SK-N-SH (cell line): ENCODE measurements around the gene DCXR. TPM values are rescaled to one million over a fixed set of nuclear protein-coding genes. Genes with fewer than 3 reads are reported as not detected.

Source experiments
- CTCF ChIA-PET: fragments of 300-600, 350-600 bp; formaldehyde crosslinking; extraction: SDS; loops from one replicate; lab custom pipeline; 2021; lab: Yijun Ruan, JAX
- POLR2A ChIA-PET: fragments of 350-600 bp; sonication (Branson Sonifier 250); formaldehyde crosslinking; extraction: SDS; loops from one replicate; lab custom pipeline; 2020; ENCODE audit warnings: antibody characterized with exemption, inconsistent platforms; lab: Yijun Ruan, JAX
- DNase-seq: peaks from one replicate; pipeline ENCODE4 v3.0.0; 2012
- H2AFZ ChIP-seq: fragments of 200-600 bp; sonication (generic); 2 replicates; pipeline ENCODE4 v1.8.1; 2016; ENCODE audit warnings: antibody characterized with exemption, mild to moderate bottlenecking, low read depth
- H3F3A ChIP-seq: fragments of 200-600 bp; sonication (generic); replicated peaks from 2 replicates; pipeline ENCODE3; 2016; ENCODE audit warnings: antibody characterized with exemption, mild to moderate bottlenecking; ENCODE audit not compliant: insufficient read depth
- H3K27ac ChIP-seq, 2 experiments: fragments of 200-500 bp in 1 of 2; fragments of 200-600 bp in 1 of 2; sonication (Bioruptor generic) in 1 of 2; sonication (generic), shearing (Covaris generic) in 1 of 2; 2 replicates each; pipeline versions ENCODE4 v1.5.1 to v1.6.1; 2014 to 2016; ENCODE audit warnings: low read depth in 2 of 2, inconsistent platforms in 1 of 2, low read length in 1 of 2, mild to moderate bottlenecking in 1 of 2, mixed read lengths in 1 of 2
- H3K27me3 ChIP-seq: fragments of 200-600 bp; sonication (generic), shearing (Covaris generic); 2 replicates; pipeline ENCODE4 v1.6.1; 2016; ENCODE audit warnings: mixed run types; ENCODE audit not compliant: insufficient read depth
- H3K36me3 ChIP-seq, 2 experiments: fragments of 200-500 bp in 1 of 2; fragments of 200-600 bp in 1 of 2; sonication (Bioruptor generic) in 1 of 2; sonication (generic) in 1 of 2; replicated peaks in 1 of 2; 2 replicates each; pipeline versions ENCODE3 to v1.5.1; 2014 to 2016; ENCODE audit warnings: low read length in 1 of 2, mild to moderate bottlenecking in 1 of 2; ENCODE audit not compliant: insufficient read depth in 2 of 2, control insufficient read depth in 1 of 2
- H3K4me1 ChIP-seq, 2 experiments: fragments of 200-500 bp in 1 of 2; fragments of 200-600 bp in 1 of 2; sonication (Bioruptor generic) in 1 of 2; sonication (generic), shearing (Covaris generic) in 1 of 2; 2 replicates each; pipeline versions ENCODE4 v1.5.1 to v1.6.1; 2014 to 2016; ENCODE audit warnings: low read depth in 1 of 2, low read length in 1 of 2, mixed run types in 1 of 2; ENCODE audit not compliant: insufficient read depth in 2 of 2, control insufficient read depth in 1 of 2
- H3K4me2 ChIP-seq: fragments of 200-600 bp; sonication (generic), shearing (Covaris generic); 2 replicates; pipeline ENCODE4 v1.6.1; 2017; ENCODE audit warnings: mixed run types
- H3K4me3 ChIP-seq, 2 experiments: fragments of 200-500 bp in 1 of 2; fragments of 200-600 bp in 1 of 2; sonication (Bioruptor generic) in 1 of 2; sonication (generic), shearing (Covaris generic) in 1 of 2; 2 replicates each; pipeline versions ENCODE4 v1.5.1 to v1.8.1; 2014 to 2016; ENCODE audit warnings: low read depth in 2 of 2, inconsistent platforms in 1 of 2, low read length in 1 of 2, mild to moderate bottlenecking in 1 of 2, mixed read lengths in 1 of 2, moderate library complexity in 1 of 2
- H3K79me2 ChIP-seq: fragments of 200-600 bp; sonication (generic); 2 replicates; pipeline ENCODE4 v1.8.1; 2017; ENCODE audit warnings: mild to moderate bottlenecking; ENCODE audit not compliant: insufficient read depth
- H3K9ac ChIP-seq: fragments of 200-600 bp; sonication (generic); 2 replicates; pipeline ENCODE4 v1.6.1; 2017; ENCODE audit warnings: mixed run types
- H3K9me2 ChIP-seq: fragments of 200-600 bp; sonication (generic); 2 replicates; pipeline ENCODE4 v1.6.1; 2017; ENCODE audit warnings: mixed run types
- H3K9me3 ChIP-seq: fragments of 200-600 bp; sonication (generic); 2 replicates; pipeline ENCODE4 v1.6.1; 2017; ENCODE audit warnings: mixed run types, mild to moderate bottlenecking, moderate library complexity
- H4K20me1 ChIP-seq: fragments of 200-600 bp; sonication (generic); 2 replicates; pipeline ENCODE4 v1.6.1; 2017; ENCODE audit warnings: mild to moderate bottlenecking, mixed run types; ENCODE audit not compliant: insufficient read depth
- CHD2 ChIP-seq: fragments of 150-350 bp; IDR thresholded peaks from 2 replicates; pipeline ENCODE4 v1.6.1; 2018; ENCODE audit warnings: low read length; ENCODE audit not compliant: partially characterized antibody
- ELF1 ChIP-seq: IDR thresholded peaks from 2 replicates; pipeline ENCODE4 v1.4.0; 2012
- EP300 ChIP-seq, 2 experiments: IDR thresholded peaks; 2 replicates each; pipeline versions ENCODE4 v1.4.0 to v1.6.1; 2012; ENCODE audit warnings: borderline replicate concordance in 1 of 2, low read depth in 1 of 2, low read length in 1 of 2
- EZH2phosphoT487 ChIP-seq: fragments of 200-600 bp; sonication (generic); IDR thresholded peaks from 2 replicates; pipeline ENCODE4 v1.6.1; 2017; ENCODE audit warnings: low read depth, mixed run types, mild to moderate bottlenecking, antibody characterized with exemption, moderate library complexity, borderline replicate concordance
- FOXM1 ChIP-seq: IDR thresholded peaks from 2 replicates; pipeline ENCODE4 v1.4.0; 2012; ENCODE audit warnings: low read depth, mild to moderate bottlenecking
- GABPA ChIP-seq: IDR thresholded peaks from 2 replicates; pipeline ENCODE4 v1.4.0; 2012; ENCODE audit warnings: low read depth, mild to moderate bottlenecking
- GATA2 ChIP-seq: sonication (generic); formaldehyde crosslinking; IDR thresholded peaks from 2 replicates; pipeline ENCODE4 v1.5.0; 2020; ENCODE audit warnings: mild to moderate bottlenecking, missing genetic modification reagents
- POLR2AphosphoS5 ChIP-seq: IDR thresholded peaks from 2 replicates; pipeline ENCODE4 v1.6.1; 2012; ENCODE audit warnings: low read depth, low read length
- RAD21 ChIP-seq: IDR thresholded peaks from 2 replicates; pipeline ENCODE4 v1.6.1; 2012; ENCODE audit warnings: mild to moderate bottlenecking, low read length
- RFX5 ChIP-seq: IDR thresholded peaks from 2 replicates; pipeline ENCODE4 v1.6.1; 2012; ENCODE audit warnings: mild to moderate bottlenecking, improper control_type of control experiment, low read length
- SMC3 ChIP-seq: IDR thresholded peaks from 2 replicates; pipeline ENCODE4 v1.6.1; 2012; ENCODE audit warnings: low read depth, low read length, improper control_type of control experiment
- TAF1 ChIP-seq: IDR thresholded peaks from 2 replicates; pipeline ENCODE4 v1.6.1; 2012; ENCODE audit warnings: low read depth, mild to moderate bottlenecking, low read length, moderate library complexity, borderline replicate concordance
- TCF12 ChIP-seq: IDR thresholded peaks from 2 replicates; pipeline ENCODE4 v1.4.0; 2012
- TEAD4 ChIP-seq: IDR thresholded peaks from 2 replicates; pipeline ENCODE4 v1.4.0; 2012; ENCODE audit warnings: mild to moderate bottlenecking, borderline replicate concordance; ENCODE audit not compliant: insufficient read depth
- USF1 ChIP-seq: IDR thresholded peaks from 2 replicates; pipeline ENCODE4 v1.4.0; 2012; ENCODE audit warnings: low read depth, borderline replicate concordance
- WGBS: methylation state at CpG from one replicate; pipeline ENCODE4 v1.1.6; 2017; ENCODE audit warnings: low lambda C conversion rate; 5-methylcytosine and 5-hydroxymethylcytosine counted together
- polyA plus RNA-seq, 3 experiments: library from polyadenylated mRNA; depleted of rRNA; stranded (reverse); fragments of >200 nt; gene quantifications; 2 replicates each; pipeline ENCODE4 v1.2.3, GENCODE V29; 2012
- TF ChIP-seq, protein P1 (sequence below): IDR thresholded peaks from 2 replicates; pipeline ENCODE4 v1.4.0; 2012; ENCODE audit warnings: low read depth
- TF ChIP-seq, protein P2 (sequence below): IDR thresholded peaks from 2 replicates; pipeline ENCODE4 v1.4.0; 2012; ENCODE audit warnings: low read depth, borderline replicate concordance

DCXR gene
- polyA plus RNA-seq, 1 of the 3 experiments (the other 2 are of a cell fraction): 190 TPM

DNA sequence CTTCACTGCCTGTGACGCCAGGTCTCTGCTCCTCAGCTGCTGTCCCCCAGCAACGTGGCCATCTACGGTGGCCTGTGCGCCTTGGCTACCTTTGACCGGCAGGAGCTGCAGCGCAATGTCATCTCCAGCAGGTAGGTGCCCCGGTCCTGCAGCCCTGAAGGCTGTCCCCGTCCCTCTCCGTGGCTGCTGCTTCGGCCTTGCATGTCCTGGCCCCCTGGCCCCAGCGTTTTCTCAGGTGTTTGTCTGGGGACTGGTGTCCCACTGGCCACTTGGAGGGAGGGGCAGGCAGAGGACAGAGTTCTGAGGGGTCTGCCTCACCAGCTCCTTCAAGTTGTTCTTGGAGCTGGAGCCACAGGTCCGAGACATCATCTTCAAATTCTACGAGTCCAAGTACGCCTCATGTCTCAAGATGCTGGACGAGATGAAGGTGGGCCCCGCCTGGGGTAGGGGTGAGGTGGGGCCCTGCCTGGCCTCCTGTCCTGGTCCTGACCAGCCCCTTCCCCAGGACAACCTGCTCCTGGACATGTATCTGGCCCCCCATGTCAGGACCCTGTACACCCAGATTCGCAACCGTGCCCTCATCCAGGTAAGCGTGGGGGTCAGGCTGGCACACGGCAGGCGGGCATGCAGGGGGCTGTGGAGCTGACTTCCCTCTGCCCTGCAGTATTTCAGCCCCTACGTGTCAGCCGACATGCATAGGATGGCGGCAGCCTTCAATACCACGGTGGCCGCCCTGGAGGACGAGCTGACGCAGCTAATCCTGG, 18.6 kb upstream of the DCXR start:
- H3K4me3 ChIP-seq: no peak overlapping the region
- WGBS: 94% methylated on average over 24 of the region's 28 CpGs
- no peaks in the 10 kb centered on the region for H3K9me2 ChIP-seq
- peaks cover 14% of the 10 kb centered on the region; the same call in 1 of the 2 replicates for H4K20me1 ChIP-seq
- ChIA-PET CTCF (interaction anchor here (0.7 to 4.5 kb wide), 6 partner anchors 10 to 45 kb away, joined by 3 to 24 read pairs (median 6); partner anchors contain the start of genes CENPX, DCXR and DUS1L), POLR2A (interaction anchor here (0.8 to 1.4 kb wide), 4 partner anchors 18 to 42 kb away, joined by 3 to 9 read pairs (median 4); partner anchors contain the start of genes DCXR, FASN and RAC3)
- H3K27ac ChIP-seq: no peak overlapping the region
- H3K9me3 ChIP-seq: no peaks in the 10 kb centered on the region
- peaks cover 33% of the 10 kb centered on the region for H3F3A ChIP-seq
- H3K9ac ChIP-seq: no peak overlapping the region
- peaks cover 39% of the 10 kb centered on the region for H3K79me2 ChIP-seq
- peaks cover 31 to 81% of the 10 kb centered on the region in 2 experiments for H3K36me3 ChIP-seq
- no peak overlapping the region for H3K4me2 ChIP-seq
- DNase-seq: no peak
- no peak overlapping the region for H2AFZ ChIP-seq
- H3K27me3 ChIP-seq: no peaks in the 10 kb centered on the region
- peaks cover 0 to 19% of the 10 kb centered on the region in 2 experiments; a peak in 2 of 4 replicates for H3K4me1 ChIP-seq
- TF ChIP-seq EZH2phosphoT487: no peak
- TF ChIP-seq POLR2AphosphoS5: no peak; the same call in none of the 2 replicates
- no peak for TF ChIP-seq ELF1
- TF ChIP-seq, protein P1, sequence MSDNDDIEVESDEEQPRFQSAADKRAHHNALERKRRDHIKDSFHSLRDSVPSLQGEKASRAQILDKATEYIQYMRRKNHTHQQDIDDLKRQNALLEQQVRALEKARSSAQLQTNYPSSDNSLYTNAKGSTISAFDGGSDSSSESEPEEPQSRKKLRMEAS: no peak
- no peak for TF ChIP-seq TEAD4
- no peak for TF ChIP-seq RFX5
- no peak for TF ChIP-seq CHD2
- no peak for TF ChIP-seq SMC3
- TF ChIP-seq RAD21: no peak
- TF ChIP-seq USF1: no peak
- no peak for TF ChIP-seq FOXM1
- TF ChIP-seq GABPA: no peak
- no peak for TF ChIP-seq TAF1
- TF ChIP-seq TCF12: no peak
- TF ChIP-seq, protein P2, sequence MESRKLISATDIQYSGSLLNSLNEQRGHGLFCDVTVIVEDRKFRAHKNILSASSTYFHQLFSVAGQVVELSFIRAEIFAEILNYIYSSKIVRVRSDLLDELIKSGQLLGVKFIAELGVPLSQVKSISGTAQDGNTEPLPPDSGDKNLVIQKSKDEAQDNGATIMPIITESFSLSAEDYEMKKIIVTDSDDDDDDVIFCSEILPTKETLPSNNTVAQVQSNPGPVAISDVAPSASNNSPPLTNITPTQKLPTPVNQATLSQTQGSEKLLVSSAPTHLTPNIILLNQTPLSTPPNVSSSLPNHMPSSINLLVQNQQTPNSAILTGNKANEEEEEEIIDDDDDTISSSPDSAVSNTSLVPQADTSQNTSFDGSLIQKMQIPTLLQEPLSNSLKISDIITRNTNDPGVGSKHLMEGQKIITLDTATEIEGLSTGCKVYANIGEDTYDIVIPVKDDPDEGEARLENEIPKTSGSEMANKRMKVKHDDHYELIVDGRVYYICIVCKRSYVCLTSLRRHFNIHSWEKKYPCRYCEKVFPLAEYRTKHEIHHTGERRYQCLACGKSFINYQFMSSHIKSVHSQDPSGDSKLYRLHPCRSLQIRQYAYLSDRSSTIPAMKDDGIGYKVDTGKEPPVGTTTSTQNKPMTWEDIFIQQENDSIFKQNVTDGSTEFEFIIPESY: no peak
- TF ChIP-seq GATA2: no peak
- no peak for TF ChIP-seq EP300 (IDR thresholded peaks at IDR 0.05; ENCODE audit: borderline replicate concordance in 1 of 2, low read depth in 1 of 2, low read length in 1 of 2)
